Activated T-helper 1 cell treated with Interleukin-2 at 50 U/mL for 16 hours (primary cell): ENCODE data around the gene CERS3.

ENCODE experiments used
- DNase-seq: peaks from one replicate; pipeline ENCODE4 v3.0.0-alpha.2; 2020; ENCODE audit warnings: low read depth

The CERS3 gene

DNA sequence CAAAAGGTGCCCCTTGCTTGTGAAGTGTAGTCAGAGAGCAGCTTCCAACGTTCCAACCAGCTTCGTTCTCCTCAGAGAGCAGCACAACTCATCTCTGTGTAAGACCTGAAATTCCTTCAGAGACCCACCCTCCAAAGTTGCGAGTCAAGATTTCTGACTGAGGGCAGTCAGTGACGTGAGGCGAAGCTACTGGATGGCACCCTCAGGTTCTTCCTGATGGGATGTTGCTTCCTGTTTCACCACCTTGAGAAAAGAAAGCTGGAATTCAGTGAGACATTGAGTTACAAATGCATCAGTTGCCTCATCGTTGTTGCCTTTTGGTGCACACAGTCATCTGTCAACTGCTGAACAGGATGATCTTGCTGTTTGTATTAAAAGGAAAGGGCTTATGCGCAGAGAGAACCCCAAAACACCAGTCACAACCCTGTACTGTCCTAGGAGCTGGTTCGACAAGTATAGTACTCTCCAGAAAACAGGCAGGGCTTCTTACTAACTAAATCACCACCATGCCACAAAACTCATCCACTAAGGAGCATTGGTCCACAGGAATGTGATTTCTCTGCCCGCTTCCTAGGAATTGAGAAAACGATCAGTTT lies at the start of gene CERS3:
TSS of gene CERS3 (minus strand) at position 118 of the 596 bp plus-strand sequence. CDS start 27,101 bp downstream, outside the sequence.
- no peak for DNase-seq

DNA sequence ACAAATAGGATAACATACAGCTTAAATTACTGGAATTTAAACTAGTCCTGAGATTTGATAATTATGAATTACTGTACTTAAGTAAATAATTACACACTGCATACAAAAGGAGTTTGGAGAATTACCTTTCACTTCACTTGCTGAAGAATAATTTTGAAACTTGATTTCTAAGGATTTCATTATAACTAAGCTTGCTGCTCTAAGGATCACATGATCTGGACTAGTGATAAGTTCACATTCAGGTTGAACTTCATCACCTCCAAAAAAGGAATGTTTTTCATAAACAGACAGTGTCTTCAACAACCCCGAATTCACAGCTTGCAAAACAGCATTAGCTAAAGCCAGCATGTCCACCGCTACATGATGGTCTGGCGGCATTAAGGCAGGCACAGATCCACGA lies 44.8 kb upstream of the CERS3 start:
- DNase-seq, result no peak

DNA sequence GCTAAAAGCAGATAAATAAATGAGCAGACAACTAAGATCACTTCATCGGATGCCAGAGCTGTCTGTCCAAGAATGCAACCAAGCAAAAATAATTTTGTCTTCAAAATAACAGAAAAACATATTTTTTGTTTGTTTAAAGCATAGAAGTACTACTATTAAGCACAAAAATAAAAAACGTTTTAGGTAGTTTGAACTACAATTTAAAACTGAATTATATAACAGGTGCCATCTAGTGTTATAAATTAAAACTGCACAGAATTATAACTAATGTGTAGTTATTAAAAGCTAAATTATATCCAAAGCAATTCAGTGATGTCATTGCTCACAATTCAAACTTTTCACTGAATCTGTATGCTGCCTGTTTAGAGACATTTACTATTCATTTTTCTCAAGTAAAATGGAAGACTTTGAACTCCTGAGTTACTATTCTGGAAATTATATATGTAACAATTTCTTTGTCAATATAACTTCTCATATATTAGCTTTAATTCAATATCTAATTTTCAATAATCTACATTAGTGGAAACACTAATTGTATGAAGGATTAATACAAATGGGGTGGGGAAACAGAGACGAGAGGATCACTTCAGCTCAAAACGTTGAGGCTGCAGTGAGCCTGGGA lies 43.7 kb upstream of the CERS3 start:
- no peak for DNase-seq

DNA sequence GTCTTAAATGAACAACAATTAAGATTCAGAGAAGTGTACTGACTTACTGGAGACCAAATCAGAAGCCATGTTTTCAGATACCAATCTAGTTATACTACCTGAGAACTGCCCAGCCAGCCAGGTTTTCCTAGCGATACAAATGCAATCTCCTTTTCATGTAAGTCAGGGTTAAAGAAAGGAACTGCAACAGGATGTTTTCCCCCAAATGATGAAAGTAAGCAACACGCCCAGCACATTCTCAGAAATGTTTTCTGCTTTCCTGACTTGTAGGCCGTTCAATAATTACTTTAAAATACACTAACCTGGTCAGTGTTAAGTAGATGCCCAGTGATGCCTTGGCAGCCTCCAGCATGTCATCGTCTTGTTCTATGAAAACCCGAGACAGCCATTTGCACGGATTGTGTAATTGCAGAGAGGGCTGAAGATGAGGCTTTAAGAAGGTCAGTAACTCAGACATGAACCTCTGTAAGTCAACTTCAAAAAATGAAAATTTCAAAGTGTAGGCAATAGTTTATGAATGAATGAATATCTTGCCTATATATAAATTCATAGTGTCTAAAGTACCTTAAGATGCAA lies 42.9 kb upstream of the CERS3 start:
- DNase-seq, result no peak

DNA sequence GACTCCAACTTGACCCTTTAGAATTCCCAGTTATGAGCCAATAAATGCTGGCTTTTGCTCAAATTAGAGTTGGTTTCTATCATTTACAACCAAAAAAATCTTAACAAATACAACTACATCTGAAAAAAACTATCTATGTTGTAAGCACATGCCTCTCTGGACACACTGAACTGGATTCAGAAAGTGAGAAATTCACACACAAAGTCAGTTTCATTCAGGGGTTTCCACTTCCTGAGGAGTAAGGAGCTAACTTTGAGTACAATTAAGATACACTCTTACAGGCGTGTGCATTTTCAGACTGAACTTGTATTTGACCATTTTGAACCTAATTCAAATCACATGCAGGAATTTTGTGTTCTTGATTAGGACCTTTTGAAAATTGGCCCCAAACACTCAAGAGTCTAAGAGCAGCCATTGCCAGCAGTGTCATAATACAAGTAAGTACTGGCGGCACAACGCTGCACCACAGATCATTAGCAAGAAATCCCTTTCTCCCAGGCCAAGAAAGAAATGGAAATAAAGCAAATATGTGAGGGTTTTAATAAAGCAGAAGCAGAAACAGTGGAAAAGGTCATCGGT lies 42.1 kb upstream of the CERS3 start:
- no peak for DNase-seq

DNA sequence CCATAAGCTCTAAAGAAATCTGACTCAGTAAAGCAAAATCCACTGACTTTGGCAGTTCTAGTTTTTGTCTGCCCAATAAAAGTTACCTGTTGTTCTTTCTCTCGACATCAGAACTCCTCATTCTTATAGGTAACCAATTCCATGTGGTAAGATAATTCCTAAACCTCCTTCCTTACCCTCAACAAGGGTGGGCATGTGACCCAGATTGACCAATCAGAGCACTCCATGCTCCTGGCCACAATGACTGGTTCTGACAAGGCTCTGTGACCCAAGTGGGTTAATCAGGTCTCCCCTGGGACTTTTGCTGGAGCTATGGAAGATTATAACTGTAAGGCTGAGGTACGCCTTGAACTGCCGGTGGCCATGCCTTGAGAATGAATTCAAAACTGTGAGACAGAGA lies 41.5 kb upstream of the CERS3 start:
- no peak for DNase-seq

DNA sequence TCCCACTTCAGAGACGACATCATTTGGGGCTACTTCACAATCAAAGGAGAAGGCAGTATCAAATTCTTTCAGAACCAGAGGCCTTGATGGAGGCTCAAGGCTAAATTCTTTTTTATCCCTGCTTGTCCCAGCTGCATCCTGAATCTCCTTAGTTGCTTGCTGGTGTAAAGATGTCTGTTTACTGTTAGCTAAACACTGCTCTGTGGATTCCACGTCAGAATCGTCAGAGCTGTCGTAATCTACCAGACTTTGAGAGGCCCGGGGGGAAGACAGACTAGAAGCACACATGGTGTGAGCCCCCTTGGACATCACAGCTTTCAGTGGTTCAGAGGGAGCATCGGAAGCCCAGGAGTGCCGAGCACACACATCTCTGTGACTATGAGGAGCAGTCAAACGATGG lies 40.6 kb upstream of the CERS3 start:
- DNase-seq, result no peak

DNA sequence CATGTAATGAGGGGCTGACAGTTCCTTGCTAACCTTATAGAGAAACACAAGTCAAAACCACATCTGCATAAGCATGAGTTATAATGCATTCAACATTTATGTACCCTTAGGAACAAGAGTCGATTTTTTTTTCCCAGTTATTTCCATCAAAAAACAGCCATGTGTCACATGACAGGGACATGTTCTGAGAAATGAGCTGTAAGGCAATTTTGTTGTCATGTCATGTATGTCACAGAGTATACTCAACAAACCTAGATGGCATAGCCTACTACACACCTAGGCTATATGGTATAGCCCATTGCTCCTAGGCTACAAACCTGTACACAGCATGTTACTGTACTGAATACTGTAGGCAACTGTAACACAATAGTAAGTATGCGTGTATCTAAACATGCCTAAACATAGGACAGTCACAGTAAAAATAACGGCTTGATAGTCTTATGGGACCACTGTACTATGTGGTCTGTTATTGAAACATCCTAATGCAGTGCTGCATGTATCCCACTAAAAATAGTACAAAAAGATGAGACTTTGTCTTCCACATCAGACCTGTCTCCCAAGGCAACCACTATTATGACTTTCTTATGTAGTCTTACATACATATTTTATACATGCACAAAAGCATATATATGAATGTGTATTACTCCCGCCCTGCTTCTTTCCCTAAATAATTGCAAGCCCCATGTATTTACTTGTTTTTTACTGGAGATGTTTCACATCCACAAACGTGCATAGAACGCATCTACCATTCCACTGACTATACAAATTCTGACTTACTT lies 38.3 kb upstream of the CERS3 start:
- DNase-seq, result no peak

DNA sequence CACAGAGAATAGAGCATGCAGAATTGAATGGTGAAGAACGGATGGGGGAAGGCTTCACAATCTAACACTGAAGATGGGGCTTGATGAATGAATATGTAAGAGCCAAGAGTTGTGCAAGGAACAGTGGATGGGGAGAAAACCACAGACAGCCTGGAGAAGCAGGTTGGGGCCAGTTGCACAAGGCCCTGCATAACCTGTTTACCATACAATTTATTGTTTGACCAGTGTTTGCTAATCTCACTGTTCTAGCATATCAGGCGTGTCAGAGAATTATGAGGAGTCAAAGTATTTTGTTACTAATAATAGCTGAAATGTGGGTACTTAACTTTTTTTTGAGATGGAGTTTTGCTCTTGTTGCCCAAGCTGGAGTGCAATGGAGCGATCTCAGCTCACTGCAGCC lies 36.8 kb upstream of the CERS3 start:
- DNase-seq, result no peak

DNA sequence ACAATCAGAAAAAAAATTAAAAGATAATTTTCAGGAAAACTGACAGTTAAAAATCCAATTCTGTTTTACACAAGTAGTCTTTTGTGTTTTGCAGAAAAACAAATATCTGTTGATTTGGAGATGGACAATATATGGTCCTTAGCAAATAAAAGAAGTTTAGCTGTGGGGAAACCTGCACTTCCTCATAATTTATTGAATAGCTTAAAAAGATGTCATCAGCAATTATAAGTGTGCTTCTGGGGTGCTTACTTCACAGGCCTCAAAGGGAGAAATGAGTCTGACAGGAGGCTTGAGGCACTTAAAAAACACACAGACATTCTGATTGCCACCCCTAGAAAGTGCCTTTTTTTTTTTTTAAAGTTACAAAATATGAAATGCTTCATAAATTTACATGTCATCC lies 31.6 kb upstream of the CERS3 start:
- DNase-seq, result no peak

DNA sequence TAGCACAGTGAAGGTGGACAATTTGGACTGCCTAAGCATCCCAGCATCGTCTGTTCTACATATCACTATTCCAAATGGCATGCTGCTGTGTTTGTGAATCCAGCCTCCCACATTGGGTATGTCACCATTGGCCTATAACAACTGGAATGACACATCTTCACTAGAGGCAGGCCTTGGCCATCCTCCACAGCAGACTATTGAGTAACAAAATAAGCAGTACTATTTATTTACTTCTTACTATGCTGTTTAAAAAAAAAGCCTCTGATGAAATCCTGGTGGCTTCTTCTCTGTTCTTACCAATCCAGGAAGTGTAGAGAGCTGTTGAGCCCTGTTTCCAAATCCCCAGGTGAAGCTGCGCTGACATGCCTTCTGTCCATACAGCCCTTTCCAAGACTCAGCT lies 30.6 kb upstream of the CERS3 start:
- DNase-seq, result no peak

DNA sequence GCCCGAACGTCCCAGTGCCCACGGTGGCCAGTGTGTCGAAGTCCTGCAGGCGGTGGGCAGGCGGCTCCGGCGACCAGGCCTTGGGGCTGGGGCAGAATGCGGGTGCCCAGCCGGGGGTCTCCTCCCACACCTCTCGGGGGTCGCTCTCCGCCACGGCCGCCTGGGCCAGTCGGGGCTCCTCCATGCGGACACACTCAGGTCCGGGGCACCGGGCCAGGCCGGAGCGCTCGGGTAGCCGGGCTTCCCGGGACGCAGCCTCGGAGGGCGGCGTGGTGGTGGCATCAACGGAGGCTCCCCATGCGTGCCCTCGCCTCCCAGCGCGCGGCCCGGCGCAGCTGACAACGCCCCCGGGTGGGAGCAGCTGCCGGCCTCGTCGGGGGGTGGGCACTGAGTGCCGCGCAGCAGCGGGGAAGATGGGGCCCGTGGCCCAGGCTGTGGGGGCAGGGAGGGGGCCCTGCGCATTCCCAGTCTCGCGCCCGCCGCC lies 30.1 kb upstream of the CERS3 start:
- DNase-seq, result no peak

DNA sequence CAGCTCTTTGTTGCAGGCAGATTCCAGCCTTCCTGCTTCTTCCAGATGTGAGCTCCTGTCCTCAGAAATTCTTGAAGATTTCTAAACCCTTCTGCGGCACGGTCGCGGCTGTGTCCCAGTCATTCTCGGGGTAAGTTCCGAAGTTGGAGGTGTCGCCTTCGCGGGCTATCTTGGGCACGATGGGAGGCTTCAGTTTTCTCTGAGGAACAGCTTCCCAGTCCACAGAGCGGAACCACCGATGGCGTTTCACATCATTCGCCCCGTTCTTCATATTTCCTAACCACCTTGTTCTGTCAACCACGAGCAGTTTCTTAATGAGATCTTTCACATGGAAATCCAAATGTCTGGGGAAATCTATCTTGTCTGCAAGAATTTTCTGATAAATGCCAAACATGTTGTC lies 24.7 kb upstream of the CERS3 start:
- DNase-seq, result no peak

DNA sequence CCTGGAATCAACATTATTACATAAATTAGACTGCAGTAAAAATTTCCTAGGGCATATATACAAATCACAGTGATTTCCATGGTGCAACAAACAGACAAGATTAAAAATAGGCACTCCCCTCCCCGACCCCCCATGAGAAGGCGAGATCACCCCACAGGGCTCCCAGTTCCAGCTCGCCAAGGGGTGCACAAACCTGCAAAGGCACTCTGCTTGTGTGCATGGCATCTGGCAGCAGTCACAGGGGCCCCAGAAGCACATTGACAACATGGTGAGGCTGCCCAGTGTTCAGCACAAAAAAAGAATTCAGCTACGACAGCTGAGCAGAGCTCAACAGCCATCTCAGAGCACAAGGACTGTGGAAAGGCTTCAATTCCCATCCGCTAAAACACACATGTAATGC lies 19.2 kb upstream of the CERS3 start:
- no peak for DNase-seq

DNA sequence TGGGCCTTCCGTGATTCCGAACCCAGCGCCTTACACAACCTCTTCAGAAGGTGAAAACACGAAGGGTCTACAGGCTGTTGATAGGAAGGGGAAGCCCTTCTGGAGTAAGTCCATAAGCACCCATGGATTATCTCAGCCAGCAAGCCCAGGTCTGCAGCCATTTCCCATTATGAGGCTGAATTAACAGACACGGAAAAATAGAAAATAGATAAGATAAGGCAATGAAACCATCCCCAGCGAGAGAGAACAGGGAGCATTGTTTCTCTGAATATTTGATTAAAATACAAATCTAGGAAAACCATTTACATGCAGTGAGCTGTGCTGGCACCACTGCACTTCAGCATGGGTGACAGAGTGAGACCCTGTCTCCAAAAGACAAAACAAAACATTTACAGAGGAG lies 16.2 kb upstream of the CERS3 start:
- no peak for DNase-seq

DNA sequence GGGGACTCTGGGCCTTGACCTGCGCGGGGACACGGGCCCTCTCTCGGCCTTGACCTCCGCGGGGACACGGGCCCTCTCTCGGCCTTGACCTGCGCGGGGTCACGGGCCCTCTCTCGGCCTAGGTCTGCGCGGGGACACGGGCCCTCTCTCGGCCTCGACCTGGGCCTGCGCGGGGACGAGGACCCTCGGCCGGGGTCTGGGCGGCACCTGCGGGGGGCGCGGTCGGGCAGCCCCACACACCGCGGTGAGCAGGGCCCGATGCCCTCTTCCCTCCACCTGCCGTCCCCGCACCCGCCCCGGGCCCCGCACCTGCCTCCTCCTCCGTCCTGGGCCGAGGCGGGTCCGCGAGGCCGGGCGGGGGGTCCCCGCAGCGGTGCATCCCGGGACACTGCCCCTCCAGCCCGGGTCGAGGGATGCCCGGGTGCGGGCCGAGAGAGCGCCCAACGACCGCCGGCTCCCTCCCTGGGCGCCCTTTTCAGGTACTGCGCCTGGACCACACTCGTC lies 15.6 kb upstream of the CERS3 start:
- DNase-seq, result no peak

DNA sequence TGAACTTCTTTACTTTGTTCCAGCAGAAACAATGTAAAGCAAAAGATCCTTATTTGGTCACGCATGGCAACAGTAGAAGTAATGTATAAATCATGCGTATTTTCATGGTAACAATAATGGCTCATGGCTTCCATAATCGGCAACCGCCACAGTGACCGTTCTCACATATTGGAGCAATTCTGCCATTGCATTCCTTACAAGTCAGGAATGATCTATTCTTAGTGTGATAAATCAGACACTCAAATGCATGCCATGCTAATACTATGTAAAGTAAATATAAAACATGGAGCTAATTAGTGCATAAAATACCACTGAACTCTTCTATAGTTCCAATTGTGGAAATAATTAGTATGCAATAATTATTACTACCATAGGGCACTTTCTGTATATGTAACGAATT lies 13.5 kb upstream of the CERS3 start:
- DNase-seq, result no peak

DNA sequence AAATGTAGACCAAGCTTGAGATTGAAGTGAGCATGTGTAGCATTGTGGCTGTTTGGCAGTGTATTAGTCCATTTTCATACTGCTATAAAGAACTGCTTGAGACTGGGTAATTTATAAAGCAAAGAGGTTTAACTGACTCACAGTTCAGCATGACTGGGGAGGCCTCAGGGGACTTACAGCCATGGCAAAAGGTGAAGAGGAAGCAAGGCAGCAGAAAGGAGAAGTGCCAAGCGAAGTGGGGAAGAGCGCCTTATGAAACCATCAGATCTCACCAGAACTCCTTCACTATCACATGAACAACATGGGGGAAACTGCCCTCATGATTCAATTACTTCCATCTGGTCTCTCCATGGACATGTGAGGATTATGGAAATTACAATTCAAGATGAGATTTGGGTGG lies 8.6 kb upstream of the CERS3 start:
- no peak for DNase-seq

DNA sequence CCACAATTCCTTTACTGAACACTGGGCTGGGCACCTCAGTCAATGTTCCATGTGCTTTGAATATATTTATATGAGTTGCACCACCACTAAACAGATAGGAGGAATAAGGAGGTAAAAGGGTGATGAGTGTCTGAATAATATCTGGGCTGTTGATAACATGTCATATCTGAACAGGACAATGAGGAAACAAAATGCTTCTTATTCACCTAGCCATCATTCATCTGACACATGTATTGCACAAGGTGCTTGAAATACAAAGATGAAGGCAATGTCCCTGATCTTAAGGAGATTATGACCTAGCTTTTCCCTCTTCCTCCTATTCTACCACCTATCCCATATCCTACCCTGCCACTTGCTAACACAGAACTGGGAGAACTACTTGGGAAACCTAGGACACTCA lies 8.0 kb upstream of the CERS3 start:
- DNase-seq, result no peak

DNA sequence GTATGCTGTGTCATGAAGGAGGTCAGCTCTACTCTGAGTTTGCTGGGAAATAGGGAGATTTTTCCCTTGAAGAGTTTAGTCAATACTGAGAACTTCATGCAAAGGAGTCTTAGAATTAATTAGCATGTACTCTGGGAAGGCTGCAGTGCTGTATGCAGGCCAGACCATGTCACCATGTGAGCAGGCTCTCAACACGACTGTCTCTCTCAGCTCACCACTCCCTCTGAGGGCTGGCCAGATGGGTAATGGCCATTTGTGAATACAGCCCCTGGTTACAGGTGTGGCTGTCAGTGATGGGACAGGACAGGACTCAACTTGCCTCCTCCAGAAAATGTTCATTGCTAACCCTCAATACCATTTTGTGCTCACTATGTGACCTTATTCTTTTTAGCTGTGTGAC lies 5.1 kb upstream of the CERS3 start:
- DNase-seq, result no peak

DNA sequence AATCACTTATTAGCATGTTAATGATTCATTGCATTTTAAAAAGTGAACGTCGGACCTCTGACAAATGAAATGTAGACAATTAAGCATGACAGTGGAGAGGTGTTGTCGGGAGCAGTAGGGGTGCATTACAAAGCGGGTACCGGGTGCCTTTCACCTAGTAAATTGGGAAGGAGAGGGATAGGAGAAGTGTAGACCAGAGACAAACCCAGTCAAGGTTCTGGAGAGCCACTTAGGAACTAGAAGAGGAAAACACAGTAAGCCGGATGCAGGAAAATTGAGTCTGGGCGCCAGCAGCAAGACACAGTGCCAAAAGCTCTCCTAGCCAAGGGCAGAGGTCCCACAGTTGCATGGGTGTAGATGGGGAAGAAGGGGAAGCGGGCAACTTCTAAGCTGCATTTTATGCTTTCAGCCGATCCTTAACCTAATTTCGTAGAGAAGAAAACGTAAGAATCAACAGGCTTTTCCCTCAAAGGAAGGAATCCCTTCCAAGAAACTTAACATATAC lies 3.1 kb upstream of the CERS3 start:
- DNase-seq, result no peak

DNA sequence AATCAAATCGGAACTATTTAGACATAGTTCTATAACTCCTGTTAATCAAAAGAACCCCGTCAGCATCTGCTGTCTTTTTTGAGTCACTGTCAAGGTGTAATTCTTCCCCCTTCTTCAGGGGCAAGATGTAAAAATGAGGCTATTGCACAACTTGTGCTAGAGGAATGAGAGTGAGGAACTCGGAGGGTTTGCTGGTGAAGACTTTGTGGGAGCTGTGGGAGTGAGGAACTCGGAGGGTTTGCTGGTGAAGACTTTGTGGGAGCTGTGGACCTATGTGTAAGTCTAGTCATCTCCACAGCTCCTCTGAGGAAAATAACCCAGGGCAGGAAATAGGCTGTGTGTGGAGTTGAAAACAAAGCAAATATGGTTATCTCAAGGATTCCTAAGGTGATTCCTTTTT lies 2.5 kb upstream of the CERS3 start:
- no peak for DNase-seq
